Endodermal cell (in vitro differentiated cells): Measurements from ENCODE around the gene EN1. TPM values are rescaled to one million over a fixed set of nuclear protein-coding genes. Genes with fewer than 3 reads are reported as not detected.
A peak's percentile ranks its signal among the peaks of the same experiment; 100 is the strongest.

Source experiments
- DNase-seq: peaks from one replicate; pipeline ENCODE4 v3.0.0-alpha.2; 2017
- H3K27ac ChIP-seq: 2 replicates; pipeline ENCODE4 v1.5.1; 2013; ENCODE audit warnings: mild to moderate bottlenecking, low read depth, low read length, moderate library complexity
- H3K27me3 ChIP-seq: 2 replicates; pipeline ENCODE4 v1.6.1; 2013; ENCODE audit warnings: mild to moderate bottlenecking, low read length, moderate library complexity; ENCODE audit not compliant: insufficient read depth, control insufficient read depth, poor library complexity, severe bottlenecking
- H3K36me3 ChIP-seq: 2 replicates; pipeline ENCODE4 v1.7.0; 2013; ENCODE audit warnings: mild to moderate bottlenecking, low read length, moderate library complexity; ENCODE audit not compliant: control insufficient read depth, insufficient read depth
- H3K4me1 ChIP-seq: one replicate; pipeline ENCODE4 v1.7.0; 2013; ENCODE audit warnings: low read length; ENCODE audit not compliant: control insufficient read depth, insufficient read depth
- H3K4me3 ChIP-seq: 2 replicates; pipeline ENCODE4 v1.5.1; 2013; ENCODE audit warnings: mild to moderate bottlenecking, low read length, moderate library complexity
- H3K9ac ChIP-seq: 2 replicates; pipeline ENCODE4 v1.6.1; 2013; ENCODE audit warnings: mild to moderate bottlenecking, low read length, moderate library complexity; ENCODE audit not compliant: poor library complexity, severe bottlenecking; ENCODE audit errors: extremely low read depth
- H3K9me3 ChIP-seq: 2 replicates; pipeline ENCODE4 v1.6.1; 2013; ENCODE audit warnings: mild to moderate bottlenecking, low read length, moderate library complexity; ENCODE audit not compliant: control insufficient read depth
- H3K27ac Mint-ChIP-seq: 2 replicates; pipeline ENCODE4 v1.8.0; 2020; ENCODE audit warnings: mixed read lengths
- H3K27me3 Mint-ChIP-seq: 2 replicates; pipeline ENCODE4 v1.8.0; 2021; ENCODE audit warnings: mild to moderate bottlenecking, mixed read lengths; ENCODE audit not compliant: insufficient read depth
- H3K36me3 Mint-ChIP-seq: 2 replicates; pipeline ENCODE4 v1.8.0; 2020; ENCODE audit warnings: low read depth, mixed read lengths
- H3K4me1 Mint-ChIP-seq: 2 replicates; pipeline ENCODE4 v1.8.0; 2020; ENCODE audit warnings: mixed read lengths
- H3K4me3 Mint-ChIP-seq: 2 replicates; pipeline ENCODE4 v1.8.0; 2020; ENCODE audit warnings: mild to moderate bottlenecking, moderate library complexity, mixed read lengths
- H3K9me3 Mint-ChIP-seq: 2 replicates; pipeline ENCODE4 v1.8.0; 2020; ENCODE audit warnings: mild to moderate bottlenecking, mixed read lengths
- WGBS, 2 experiments: methylation state at CpG; one replicate each; pipeline versions ENCODE4 v1.1.5 to v1.1.7; 2013; ENCODE audit warnings: missing lambda C conversion rate in 2 of 2, mixed read lengths in 1 of 2; ENCODE audit not compliant: insufficient coverage in 1 of 2, insufficient read length in 1 of 2; 5-methylcytosine and 5-hydroxymethylcytosine counted together
- total RNA-seq, 2 donors: library from RNA; stranded (reverse); fragmentation: NEBNext Ultra II Directional in 1 of 2; extraction: Animal tissue kit (Norgen Biotek cat#: 25700) in 1 of 2; gene quantifications; 2 replicates in 1 of 2; 3 replicates in 1 of 2; pipeline ENCODE4 v1.2.1, GENCODE V29; 2021
- TF ChIP-seq, protein P1 (sequence below): fragments of 200-600 bp; sonication (generic); conservative IDR thresholded peaks from 2 replicates; pipeline ENCODE4 v1.5.0; 2021; ENCODE audit warnings: antibody characterized with exemption, mild to moderate bottlenecking

The EN1 gene
- total RNA-seq, 2 donors from 2014 or later: not detected

DNA sequence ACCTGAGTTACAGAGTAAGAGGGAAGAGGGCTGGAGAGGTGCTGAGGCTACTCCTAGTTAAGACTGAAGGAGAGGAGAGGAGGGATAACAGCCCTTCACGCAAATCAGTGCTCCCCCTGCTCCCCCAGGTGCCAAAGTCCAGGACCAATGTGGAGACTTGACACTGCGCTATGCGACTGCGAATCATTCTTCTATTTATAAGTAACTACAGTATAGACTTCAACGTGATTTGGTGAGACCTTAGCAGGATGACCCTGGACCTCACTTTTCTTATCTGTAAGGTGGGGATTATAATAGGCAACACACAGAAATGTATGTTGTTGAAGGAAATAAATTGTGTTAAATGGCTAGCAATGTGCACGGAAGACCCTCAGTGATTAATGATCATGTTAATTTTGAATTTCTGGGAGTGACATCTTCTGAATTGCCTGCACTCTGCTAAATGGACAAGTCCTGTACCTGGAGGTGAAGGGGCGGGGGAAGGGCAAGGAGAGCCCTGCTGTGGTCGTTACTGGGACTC lies 11.0 kb downstream of the EN1 start:
- TF ChIP-seq, protein P1, sequence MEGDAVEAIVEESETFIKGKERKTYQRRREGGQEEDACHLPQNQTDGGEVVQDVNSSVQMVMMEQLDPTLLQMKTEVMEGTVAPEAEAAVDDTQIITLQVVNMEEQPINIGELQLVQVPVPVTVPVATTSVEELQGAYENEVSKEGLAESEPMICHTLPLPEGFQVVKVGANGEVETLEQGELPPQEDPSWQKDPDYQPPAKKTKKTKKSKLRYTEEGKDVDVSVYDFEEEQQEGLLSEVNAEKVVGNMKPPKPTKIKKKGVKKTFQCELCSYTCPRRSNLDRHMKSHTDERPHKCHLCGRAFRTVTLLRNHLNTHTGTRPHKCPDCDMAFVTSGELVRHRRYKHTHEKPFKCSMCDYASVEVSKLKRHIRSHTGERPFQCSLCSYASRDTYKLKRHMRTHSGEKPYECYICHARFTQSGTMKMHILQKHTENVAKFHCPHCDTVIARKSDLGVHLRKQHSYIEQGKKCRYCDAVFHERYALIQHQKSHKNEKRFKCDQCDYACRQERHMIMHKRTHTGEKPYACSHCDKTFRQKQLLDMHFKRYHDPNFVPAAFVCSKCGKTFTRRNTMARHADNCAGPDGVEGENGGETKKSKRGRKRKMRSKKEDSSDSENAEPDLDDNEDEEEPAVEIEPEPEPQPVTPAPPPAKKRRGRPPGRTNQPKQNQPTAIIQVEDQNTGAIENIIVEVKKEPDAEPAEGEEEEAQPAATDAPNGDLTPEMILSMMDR: no peak
- Histone ChIP-seq H3K36me3 (no peaks in the 10 kb centered on the region), H3K9me3 (no peaks in the 10 kb centered on the region), H3K27ac (no peak overlapping the region), H3K4me3 (peak overlapping the region; percentile 71), H3K4me1 (peaks cover 7% of the 10 kb centered on the region), H3K9ac (no peak overlapping the region), H3K27me3 (peaks cover 100% of the 10 kb centered on the region)
- Mint-ChIP-seq H3K36me3 (no peaks in the 10 kb centered on the region), H3K4me3 (peak overlapping the region; percentile 58), H3K27ac (no peak overlapping the region), H3K27me3 (peaks cover 100% of the 10 kb centered on the region), H3K9me3 (no peaks in the 10 kb centered on the region), H3K4me1 (peaks cover 14% of the 10 kb centered on the region)
- DNase-seq: no peak
- 0 to 10% methylated on average over 1 to 8 of the region's 8 CpGs for WGBS, 2 experiments

DNA sequence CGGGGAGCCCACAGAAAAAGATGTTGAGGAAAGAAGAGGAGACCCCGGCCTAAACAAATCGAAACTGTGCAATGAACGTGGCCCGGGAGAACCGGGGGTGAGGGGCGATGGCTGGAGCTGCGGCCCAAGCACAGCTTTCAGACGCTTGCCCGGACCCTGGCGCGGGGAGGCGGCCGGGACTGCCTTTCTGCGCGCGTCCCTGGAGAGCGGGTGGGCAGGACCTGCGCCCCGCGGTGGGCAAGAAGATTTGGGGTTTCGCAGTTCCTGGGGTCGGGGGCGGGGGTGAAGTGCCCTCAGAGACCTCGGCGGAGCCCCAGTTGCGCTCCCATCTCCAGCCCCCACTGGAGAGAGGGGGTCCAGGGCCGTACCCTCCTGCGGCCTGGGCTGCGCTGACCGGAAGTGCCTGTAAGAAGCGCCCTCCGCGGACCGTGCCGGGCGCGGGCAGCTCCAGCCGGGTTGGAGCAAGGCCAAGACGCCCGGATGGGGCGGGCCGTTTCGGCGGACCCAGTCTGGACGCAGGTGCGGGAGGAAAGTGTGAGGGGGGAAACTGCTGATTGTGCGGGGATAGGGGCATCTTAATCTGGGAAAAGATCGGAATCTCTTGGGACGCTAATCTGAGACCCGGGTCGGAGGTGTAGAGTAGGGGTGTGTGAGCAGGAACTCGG lies 11.6 kb downstream of the EN1 start:
- 1 to 3% methylated on average over 8 to 53 of the region's 53 CpGs for WGBS, 2 experiments
- no peaks in the 10 kb centered on the region for H3K9me3 ChIP-seq
- TF ChIP-seq, protein P1: no peak
- peaks cover 7% of the 10 kb centered on the region for H3K4me1 ChIP-seq
- no peak overlapping the region for H3K27ac Mint-ChIP-seq
- H3K9me3 Mint-ChIP-seq: no peaks in the 10 kb centered on the region
- H3K9ac ChIP-seq: no peak overlapping the region
- peak; percentile 72 for DNase-seq
- no peak overlapping the region for H3K27ac ChIP-seq
- no peaks in the 10 kb centered on the region for H3K36me3 Mint-ChIP-seq
- peak overlapping the region; percentile 71 for H3K4me3 ChIP-seq
- H3K36me3 ChIP-seq: no peaks in the 10 kb centered on the region
- peaks cover 100% of the 10 kb centered on the region for H3K27me3 ChIP-seq
- H3K4me3 Mint-ChIP-seq: peak overlapping the region; percentile 58
- H3K4me1 Mint-ChIP-seq: peaks cover 14% of the 10 kb centered on the region
- peaks cover 100% of the 10 kb centered on the region for H3K27me3 Mint-ChIP-seq

DNA sequence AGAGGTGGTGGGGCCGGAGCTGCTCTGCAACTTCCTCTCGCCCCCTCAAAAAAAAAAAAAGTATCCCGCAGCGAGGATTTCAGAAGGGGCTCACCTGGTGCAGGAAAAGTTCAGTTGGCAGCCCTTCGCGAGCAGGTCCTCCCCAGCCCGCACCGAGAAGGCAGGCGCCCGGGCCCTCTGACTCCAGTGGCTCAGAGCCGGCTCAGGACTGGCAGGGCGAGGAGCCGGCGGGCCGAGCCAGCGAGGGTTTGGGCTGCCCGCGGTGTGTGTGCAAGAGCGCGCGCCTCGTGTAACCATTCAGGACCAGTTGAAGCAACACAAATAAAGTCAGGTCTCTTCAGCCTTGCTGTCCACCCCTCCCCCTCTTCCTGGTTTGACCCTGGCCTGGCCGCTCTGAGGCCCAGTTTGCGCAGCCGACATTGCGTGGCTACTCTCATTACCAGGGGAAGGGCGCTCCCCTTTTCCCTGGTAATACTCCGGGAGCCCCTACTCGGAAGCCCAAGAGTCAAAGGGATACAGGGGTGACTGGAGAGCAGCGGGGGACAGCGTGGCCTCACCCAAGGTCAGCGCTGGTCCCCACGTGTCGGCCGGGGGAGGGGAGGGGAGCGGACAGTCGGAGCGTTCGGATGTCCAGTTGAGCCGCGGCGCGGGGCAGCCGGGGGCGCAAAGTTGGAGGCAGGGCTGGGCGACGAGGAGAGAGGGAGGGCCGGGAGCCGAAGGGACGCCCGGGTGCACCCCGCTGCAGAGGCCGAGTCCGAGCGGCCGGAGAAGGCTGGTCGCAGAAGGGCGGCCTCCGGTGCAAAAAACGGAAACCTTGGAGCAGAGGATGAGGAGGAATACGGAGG lies 12.3 kb downstream of the EN1 start:
- Mint-ChIP-seq H3K4me3 (peak overlapping the region; percentile 58), H3K9me3 (no peaks in the 10 kb centered on the region), H3K4me1 (peaks cover 14% of the 10 kb centered on the region), H3K36me3 (no peaks in the 10 kb centered on the region), H3K27ac (no peak overlapping the region), H3K27me3 (peaks cover 100% of the 10 kb centered on the region)
- no peaks in the 10 kb centered on the region for H3K9me3 ChIP-seq
- peak; percentile 85 for DNase-seq
- peak overlapping the region; percentile 71 for H3K4me3 ChIP-seq
- H3K27ac ChIP-seq: no peak overlapping the region
- TF ChIP-seq, protein P1: no peak
- H3K36me3 ChIP-seq: no peaks in the 10 kb centered on the region
- peaks cover 100% of the 10 kb centered on the region for H3K27me3 ChIP-seq
- H3K9ac ChIP-seq: no peak overlapping the region
- peaks cover 7% of the 10 kb centered on the region for H3K4me1 ChIP-seq
- WGBS, 2 experiments: 1 to 3% methylated on average over 25 to 61 of the region's 61 CpGs
